ENCODE results near the gene TAF9. TPM values are rescaled to one million over a fixed set of nuclear protein-coding genes. Genes with fewer than 3 reads are reported as not detected.

TAF9 gene
- total and polyA plus RNA-seq, 2 of the 13 experiments (the other 11 are each of a cell fraction or from before 2014, with no cell fraction given), result 113 to 218 TPM

GRCh38 chr5:69331528-69332445, 37.5 kb downstream of the TAF9 start (continued):
- TF ChIP-seq IKZF5 (CRISPR knock-in tag; IDR thresholded peaks at IDR 0.05), result no peak
- no peak for TF ChIP-seq ZNF513 (CRISPR knock-in tag; conservative IDR thresholded peaks at IDR 0.05)
- no peak for TF ChIP-seq ZNF570 (CRISPR knock-in tag; IDR thresholded peaks at IDR 0.05; ENCODE audit: borderline replicate concordance)
- TF ChIP-seq ZNF264 (CRISPR knock-in tag; IDR thresholded peaks at IDR 0.05), result no peak
- TF ChIP-seq ATF7-NPFF (CRISPR knock-in tag; IDR thresholded peaks at IDR 0.05; ENCODE audit: low read depth), result no peak
- TF ChIP-seq ZBTB34 (CRISPR knock-in tag; IDR thresholded peaks at IDR 0.05), result no peak
- TF ChIP-seq MNT (IDR thresholded peaks at IDR 0.05), result no peak
- no peak for TF ChIP-seq POGK (CRISPR knock-in tag; conservative IDR thresholded peaks at IDR 0.05)
- TF ChIP-seq ZNF33A (CRISPR knock-in tag; IDR thresholded peaks at IDR 0.05; ENCODE audit: borderline replicate concordance), result no peak
- no peak for TF ChIP-seq NR2F6 (IDR thresholded peaks at IDR 0.05)
- no peak for TF ChIP-seq NR2F6 (CRISPR knock-in tag; IDR thresholded peaks at IDR 0.05)
- no peak for TF ChIP-seq TEAD3 (CRISPR knock-in tag; optimal IDR thresholded peaks at IDR 0.05; ENCODE audit: borderline replicate concordance)
- no peak for TF ChIP-seq NCOA1 (CRISPR knock-in tag; IDR thresholded peaks at IDR 0.05)
- no peak for TF ChIP-seq JDP2 (CRISPR knock-in tag; IDR thresholded peaks at IDR 0.05; ENCODE audit: borderline replicate concordance)
- 0 out of 2 replicates have a peak, but pooled peaks have one; percentile 14 for TF ChIP-seq TARDBP (CRISPR knock-in tag; IDR thresholded peaks at IDR 0.05)
- TF ChIP-seq TFAP4 (IDR thresholded peaks at IDR 0.05; ENCODE audit: borderline replicate concordance, low read depth), result peak; percentile 65; the same call in 1 of the 2 replicates
- TF ChIP-seq ZNF280B (CRISPR knock-in tag; IDR thresholded peaks at IDR 0.05; ENCODE audit: borderline replicate concordance), result no peak
- TF ChIP-seq ISX (CRISPR knock-in tag; conservative IDR thresholded peaks at IDR 0.05), result no peak
